Epidermal melanocyte (primary cell): ENCODE results near the gene DEDD2.
A peak's percentile ranks its signal among the peaks of the same experiment; 100 is the strongest.
"Not testable (repeated sequence)": the region's sequence is repeated elsewhere in the genome, so short reads cannot be mapped to it uniquely, and the experiment has no call there.

ENCODE experiments used
- DNase-seq: peaks from one replicate; pipeline ENCODE4 v3.0.0; 2011; ENCODE audit warnings: low spot score; ENCODE audit not compliant: insufficient read length

DEDD2 gene

GRCh38 chr19:42217520-42218437 lies at the start of gene DEDD2:
Gene DEDD2, minus strand, starts transcription at chr19:42217677. Its CDS starts 670 bp downstream, at chr19:42217007.
- DNase-seq, result peak; percentile 93

- DNase-seq, result not testable (repeated sequence)
Measured at GRCh38 chr19:42266928-42267603, 49.6 kb upstream of the DEDD2 start.

GRCh38 chr19:42266105-42266504 lies 48.6 kb upstream of the DEDD2 start:
- DNase-seq, result not testable (repeated sequence)

GRCh38 chr19:42261763-42262162 lies 44.3 kb upstream of the DEDD2 start:
- DNase-seq, result peak; percentile 1

- not testable (repeated sequence) for DNase-seq
Measured at GRCh38 chr19:42257842-42258241, 40.4 kb upstream of the DEDD2 start.

GRCh38 chr19:42255766-42256745 lies 38.6 kb upstream of the DEDD2 start:
- DNase-seq, result peak; percentile 42

- DNase-seq, result peak; percentile 95
Measured at GRCh38 chr19:42254850-42255765, 37.6 kb upstream of the DEDD2 start, which contains the start of gene ERF. Gene ERF, minus strand, starts transcription at chr19:42255128. Its CDS starts 129 bp downstream, at chr19:42254999.

GRCh38 chr19:42254089-42254849 lies 36.8 kb upstream of the DEDD2 start:
- DNase-seq, result peak; percentile 50

- DNase-seq, result peak; percentile 49
Measured at GRCh38 chr19:42253245-42254088, 36.0 kb upstream of the DEDD2 start.

GRCh38 chr19:42252365-42253244 lies 35.1 kb upstream of the DEDD2 start:
- peak; percentile 84 for DNase-seq

- DNase-seq, result no peak
Measured at GRCh38 chr19:42251572-42252358, 34.3 kb upstream of the DEDD2 start.

- peak; percentile 58 for DNase-seq
Measured at GRCh38 chr19:42250666-42251531, 33.4 kb upstream of the DEDD2 start.

GRCh38 chr19:42250183-42250665 lies 32.7 kb upstream of the DEDD2 start:
- DNase-seq, result no peak

- DNase-seq, result no peak
Measured at GRCh38 chr19:42249769-42250168, 32.3 kb upstream of the DEDD2 start.

- DNase-seq, result no peak
Measured at GRCh38 chr19:42249149-42249750, 31.8 kb upstream of the DEDD2 start.
